ENCODE measurements around the gene CEBPB.
"Not testable (repeated sequence)": the region's sequence is repeated elsewhere in the genome, so short reads cannot be mapped to it uniquely, and the experiment has no call there.

CEBPB gene

GRCh38 chr20:50190251-50191064, at the start of gene CEBPB:
Gene CEBPB (plus strand): TSS chr20:50190830. CDS start chr20:50191034, 204 bp downstream.
- peak; percentile 79 for DNase-seq

DNA sequence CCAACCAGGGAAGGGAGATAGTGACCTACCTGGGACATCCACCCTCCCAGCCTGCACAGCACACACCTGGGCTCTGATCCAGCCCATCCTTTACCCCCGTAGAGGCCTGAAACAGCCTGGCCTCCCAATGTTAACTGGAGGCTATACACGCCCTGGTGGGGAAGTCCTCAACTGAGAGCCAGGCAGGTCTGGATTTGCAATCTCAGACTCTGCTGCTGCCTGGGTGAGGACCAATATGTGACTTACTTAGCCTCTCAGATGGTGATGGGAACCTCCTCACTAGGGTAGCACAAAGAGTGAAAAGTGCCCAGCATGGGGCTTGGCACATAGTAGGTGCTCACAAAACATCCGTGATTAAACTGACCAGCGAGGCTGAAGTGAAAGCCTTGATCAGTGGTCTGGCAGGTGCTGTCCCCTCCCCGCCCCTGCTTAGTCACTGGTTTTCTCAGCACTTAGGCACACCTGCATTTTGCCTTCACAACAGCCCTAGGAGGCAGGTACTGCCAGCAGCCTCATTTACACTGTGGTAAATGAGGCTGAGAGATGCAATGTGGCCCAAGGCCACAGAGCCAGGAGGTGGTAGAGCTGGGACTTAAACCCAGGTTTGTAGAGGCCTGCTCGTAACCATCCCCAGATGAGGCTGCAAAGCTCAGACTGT, 49.5 kb upstream of the CEBPB start:
- no peak for DNase-seq

- DNase-seq = no peak
Measured at GRCh38 chr20:50141811-50142561, 48.6 kb upstream of the CEBPB start.

DNA sequence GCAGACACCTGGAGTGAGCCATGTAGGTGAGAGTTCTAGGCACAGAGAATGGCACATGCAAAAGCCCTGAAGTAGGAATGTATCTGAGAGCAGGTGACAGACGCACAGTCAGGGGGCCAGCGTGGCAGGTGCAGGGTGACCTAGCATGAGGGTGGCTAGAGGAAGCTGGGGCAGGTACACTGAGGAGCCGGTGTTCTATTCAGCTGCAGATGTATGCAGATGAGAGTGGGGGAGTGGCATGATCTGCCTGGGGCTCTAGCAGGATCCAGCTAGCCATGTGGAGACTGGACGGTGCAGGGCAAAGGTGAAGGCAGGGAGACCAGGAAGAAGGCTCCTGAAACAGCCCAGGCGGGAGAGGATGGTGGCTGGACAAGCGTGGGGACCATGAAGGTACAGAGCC, 47.8 kb upstream of the CEBPB start:
- DNase-seq = peak; percentile 45

DNA sequence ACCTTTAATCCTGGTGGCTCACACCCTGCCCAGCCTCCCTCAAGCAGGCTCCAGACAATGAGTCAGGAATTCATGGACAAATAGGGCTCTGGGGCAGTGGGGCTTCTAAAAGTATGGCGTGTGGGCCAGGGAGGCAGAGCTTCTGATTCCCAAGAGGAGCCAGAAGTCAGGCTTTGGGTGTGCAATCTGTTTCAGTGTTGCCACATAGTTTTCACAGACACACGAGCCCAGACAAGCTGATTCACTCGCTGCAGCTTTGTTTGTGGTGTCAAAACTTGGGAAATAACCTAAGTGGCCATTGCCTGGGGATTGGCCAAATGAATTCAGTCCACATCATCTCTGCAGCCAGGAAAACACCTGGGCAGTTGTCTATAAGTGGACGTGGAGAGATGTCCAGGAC, 46.3 kb upstream of the CEBPB start:
- no peak for DNase-seq

GRCh38 chr20:50145566-50145965, 45.1 kb upstream of the CEBPB start:
- DNase-seq = no peak

- DNase-seq = no peak
Measured at GRCh38 chr20:50146214-50146613, 44.4 kb upstream of the CEBPB start.

GRCh38 chr20:50146732-50147662, 43.6 kb upstream of the CEBPB start:
- DNase-seq = no peak

DNA sequence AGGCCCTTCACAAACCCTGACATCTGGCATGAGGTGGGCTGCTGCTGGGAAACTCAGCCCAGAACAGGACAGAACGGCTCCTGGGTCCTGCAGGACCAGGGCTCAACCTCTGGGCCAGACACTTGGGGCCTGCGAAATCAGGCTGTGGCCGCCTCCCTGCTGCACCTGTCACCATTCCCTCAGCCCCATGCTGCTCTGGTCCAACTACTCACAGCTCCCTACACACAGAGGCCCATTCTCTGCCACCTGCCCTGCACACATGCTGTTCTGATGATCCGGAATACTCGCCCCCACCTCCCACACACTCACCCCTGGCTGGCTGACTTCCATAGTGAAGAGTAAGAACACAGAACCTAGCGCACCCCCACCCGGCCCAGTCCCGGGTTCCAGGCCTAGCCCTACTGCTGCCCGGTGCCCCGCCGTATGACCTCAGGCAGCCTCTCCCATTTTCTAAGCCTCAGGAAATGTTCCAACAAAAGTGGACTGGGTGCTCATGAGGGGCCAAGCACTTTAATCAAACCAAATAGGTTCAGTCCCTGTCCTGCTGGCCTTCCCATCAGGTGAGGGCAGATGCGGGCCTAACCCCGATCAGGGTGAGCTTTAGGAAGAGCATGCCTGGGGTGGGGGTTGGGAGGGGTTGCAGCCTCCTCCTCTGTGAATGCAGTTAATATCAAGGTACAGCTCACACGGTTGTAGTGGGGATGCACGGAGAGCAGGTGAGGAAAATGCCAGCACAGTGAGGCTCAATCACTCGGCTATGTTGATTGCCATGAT, 41.0 kb upstream of the CEBPB start:
- no peak for DNase-seq

DNA sequence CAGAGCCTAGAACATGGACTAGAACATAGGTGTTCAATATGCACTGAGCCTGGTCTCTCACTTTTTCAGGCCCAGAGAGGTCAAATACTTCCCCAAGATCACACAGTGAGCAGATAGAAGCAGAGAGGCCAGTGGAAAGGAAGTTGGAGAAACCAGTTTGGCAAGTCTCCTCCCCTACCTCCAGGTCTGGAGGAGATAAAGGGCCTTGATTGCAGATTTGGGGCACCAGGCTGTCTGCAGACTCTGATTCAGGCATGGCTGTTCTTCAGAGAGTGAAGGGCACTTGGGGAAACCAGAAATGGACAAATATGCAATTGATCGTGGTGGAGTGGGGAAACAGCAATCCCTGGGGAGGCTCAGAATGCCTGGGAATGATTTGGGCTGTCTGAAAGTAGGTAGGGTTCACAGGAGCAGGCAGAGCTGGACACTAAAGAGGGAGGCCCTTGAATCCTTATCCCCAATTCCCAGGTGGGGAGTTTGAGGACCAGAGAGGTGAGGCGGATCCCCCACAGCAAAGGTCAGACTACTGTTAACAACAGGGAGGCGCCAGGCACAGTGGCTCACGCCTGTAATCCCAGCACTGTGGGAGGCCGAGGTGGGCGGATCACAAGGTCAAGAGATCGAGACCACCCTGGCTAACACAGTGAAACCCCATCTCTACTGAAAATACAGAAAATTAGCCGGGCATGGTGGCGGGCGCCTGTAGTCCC, 39.4 kb upstream of the CEBPB start:
- no peak for DNase-seq

- DNase-seq = no peak
Measured at GRCh38 chr20:50152394-50153152, 38.1 kb upstream of the CEBPB start.

DNA sequence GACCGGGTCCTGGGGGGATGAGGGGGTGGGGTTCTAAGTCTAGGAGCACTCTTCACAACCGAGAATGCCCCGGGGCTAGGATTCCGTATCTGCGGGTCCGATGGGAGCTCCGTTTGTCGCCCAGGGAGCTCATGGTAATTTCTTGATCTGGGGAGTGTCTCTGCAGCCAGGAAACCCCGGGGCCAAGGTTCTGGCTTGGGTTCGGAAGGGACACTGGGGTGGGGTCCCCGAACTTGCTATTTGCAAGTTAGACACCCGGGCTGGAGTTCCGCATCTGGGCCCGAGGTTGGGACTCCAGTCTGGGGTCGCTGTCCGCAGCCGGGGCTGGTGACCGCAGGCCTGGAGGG, 37.5 kb upstream of the CEBPB start:
- no peak for DNase-seq

DNA sequence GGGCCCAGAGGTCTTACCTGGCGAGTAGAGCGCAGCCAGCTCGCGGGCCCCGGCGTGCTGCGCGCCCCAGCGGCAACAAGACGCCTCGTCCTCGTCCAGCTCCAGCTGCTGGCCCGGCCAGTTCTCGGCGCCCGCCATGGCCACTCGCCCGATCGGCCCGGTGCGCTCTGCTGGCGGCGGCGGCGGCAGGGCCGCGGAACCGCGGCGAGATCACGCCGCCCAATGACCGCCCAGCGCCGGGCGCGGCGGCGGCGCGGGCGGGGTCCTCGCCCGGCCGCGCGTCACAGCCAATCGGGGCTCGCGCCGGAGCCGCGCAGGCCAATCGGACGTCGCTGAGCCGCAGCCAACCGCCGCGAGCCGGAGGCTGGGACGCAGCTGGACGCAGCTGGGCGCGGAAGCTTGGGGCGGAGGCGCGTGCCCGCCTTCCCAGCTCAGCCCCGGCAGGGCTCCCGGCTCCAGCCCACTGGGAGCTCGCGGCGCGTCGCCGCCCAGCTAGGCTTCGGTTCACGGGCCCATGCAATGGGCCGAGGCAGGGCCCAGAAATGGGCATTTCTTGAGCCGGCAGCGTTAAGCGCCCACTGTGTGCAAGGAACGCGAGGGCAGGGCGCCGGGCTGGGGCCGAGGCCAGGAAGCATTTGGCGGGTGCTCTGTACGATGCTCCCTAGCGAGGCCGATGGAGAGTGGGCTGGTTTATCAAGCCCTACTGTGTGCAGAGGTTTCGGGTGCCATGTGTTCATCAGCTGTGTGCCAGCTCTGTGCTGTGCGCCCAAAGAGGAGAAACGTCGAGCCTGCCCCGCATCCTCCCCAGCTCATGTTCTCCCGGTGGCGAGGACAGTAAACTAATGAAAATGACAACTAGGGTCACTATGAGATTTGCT, 36.9 kb upstream of the CEBPB start, which contains the start of gene PEDS1:
Gene PEDS1, minus strand, starts transcription at position 224 of the 878 bp plus-strand sequence. Its CDS starts 86 bp downstream, at position 138.
- DNase-seq = peak; percentile 93

DNA sequence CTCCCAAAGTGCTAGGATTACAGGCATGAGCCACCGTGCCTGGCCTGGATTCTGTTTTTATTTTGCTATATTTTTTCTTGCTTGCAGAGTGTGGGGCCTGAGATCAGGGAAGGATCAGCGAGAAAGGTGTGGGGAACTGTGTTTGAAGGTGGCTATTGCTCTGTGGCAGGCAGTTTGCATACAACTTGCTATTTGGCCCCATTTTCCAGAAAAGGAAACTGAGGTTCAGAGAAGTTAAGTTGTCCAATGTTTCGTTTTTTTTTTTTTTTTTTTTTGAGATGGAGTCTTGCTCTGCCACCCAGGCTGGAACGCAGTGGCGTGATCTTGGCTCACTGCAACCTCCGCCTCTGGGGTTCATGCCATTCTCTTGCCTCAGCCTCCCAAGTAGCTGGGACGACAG, 29.1 kb upstream of the CEBPB start:
- DNase-seq = not testable (repeated sequence)

- DNase-seq = no peak
Measured at GRCh38 chr20:50163570-50164317, 26.9 kb upstream of the CEBPB start.

- DNase-seq = peak; percentile 93
Measured at GRCh38 chr20:50165684-50166554, 24.7 kb upstream of the CEBPB start.

DNA sequence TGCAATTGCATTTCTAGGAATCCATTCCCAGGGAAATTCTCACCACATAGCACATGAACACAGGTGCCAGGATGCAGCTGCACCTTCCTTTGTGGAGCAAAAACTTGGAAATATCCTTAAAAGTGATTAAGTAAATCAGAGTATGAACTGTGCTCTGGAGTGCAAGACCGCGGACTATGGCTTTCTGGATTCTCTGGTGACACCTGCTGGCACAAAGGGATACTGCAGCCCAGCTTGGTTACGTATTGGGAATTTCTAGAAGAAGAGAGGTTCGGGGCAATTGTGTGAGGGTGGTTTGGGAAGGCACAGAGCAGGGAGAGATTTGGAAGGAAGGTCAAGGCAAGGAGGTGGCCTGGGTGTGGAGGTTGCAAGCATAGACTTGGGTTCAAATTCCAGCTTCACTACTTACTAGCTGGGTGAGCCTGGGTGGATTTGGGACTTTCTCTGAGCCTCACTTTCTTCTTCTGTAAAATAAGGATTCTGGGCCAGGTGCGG, 21.3 kb upstream of the CEBPB start:
- peak; percentile 60 for DNase-seq

Measured in NCI-H2107 (cell line).